Measurements from ENCODE around the gene PPEF1. TPM values are rescaled to one million over a fixed set of nuclear protein-coding genes. Genes with fewer than 3 reads are reported as not detected.
"Not testable (repeated sequence)": the region's sequence is repeated elsewhere in the genome, so short reads cannot be mapped to it uniquely, and the experiment has no call there.

The PPEF1 gene
- total and polyA plus RNA-seq, 4 donors: 0.94 to 11.1 (median 2.2) TPM

DNA sequence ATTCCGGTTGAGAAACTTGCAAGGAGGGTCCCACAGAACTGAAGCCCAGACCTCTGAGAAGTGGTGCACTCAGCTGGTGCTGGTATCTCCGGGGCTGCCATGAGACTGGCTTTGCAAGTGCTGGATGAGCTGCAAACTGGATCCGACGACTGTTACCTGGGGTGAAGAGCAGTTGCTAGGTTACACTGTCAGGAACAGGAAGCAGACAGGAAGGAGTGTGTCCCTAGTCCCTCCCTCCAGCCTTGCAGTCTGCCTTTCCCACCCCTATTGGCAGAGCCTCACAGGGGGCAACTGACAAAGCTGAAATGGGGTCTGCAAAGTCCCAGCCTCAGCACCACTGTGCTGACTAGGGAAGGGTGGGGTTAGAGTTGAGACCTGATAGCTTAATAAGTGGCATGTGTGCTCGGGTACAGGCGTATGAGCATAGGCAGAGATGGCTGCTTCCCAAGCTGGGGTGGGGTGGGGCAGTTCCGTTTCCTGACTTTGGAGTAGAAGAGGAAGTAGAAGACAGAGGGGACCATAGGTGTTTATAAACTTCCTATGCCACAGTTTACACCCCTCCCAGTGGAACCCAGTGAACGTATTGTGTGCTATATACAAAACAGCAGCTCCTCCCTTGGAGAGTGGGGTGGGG lies 18.0 kb downstream of the PPEF1 start:
- WGBS (ENCODE audit: insufficient coverage): 71% methylated on average over 6 of the region's 8 CpGs

DNA sequence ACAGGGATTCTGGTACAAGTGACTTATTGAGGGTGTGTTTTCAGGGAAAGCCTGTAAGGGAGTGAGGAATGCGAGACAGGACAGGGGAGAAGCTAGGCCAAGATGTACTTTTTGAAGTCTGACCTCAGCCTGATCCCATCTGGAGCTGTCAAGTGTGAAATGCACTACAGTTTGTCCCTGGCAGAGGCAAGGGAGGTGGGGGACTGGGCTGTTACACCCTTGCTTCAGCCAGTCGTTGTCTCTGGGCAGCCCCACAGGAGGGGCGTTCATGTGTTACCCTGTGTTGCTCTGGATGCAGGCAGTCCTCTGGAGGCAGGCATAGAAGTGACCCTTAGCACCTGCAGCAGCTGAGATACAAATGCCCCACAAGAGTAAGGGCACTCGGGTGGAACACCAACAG lies 25.8 kb downstream of the PPEF1 start:
- Histone ChIP-seq H3K27ac (ENCODE audit: low read depth, low read length) (no peak overlapping the region), H3K4me3 (ENCODE audit: low read depth, low read length) (no peak overlapping the region), H3K27me3 (ENCODE audit: control insufficient read depth, insufficient read depth, low read length) (no peaks in the 10 kb centered on the region), H3K36me3 (ENCODE audit: control insufficient read depth, insufficient read depth, low read length) (no peaks in the 10 kb centered on the region), H3K4me1 (ENCODE audit: control insufficient read depth, insufficient read depth, low read length) (no peaks in the 10 kb centered on the region), H3K9me3 (ENCODE audit: control insufficient read depth, insufficient read depth, low read length) (no peaks in the 10 kb centered on the region)
- 53% methylated on average over 3 of the region's 4 CpGs for WGBS (ENCODE audit: insufficient coverage)
- DNase-seq (ENCODE audit: low read depth in 4 of 6, low spot score in 6 of 6): no peak

More for the DNA sequence above, 18.0 kb downstream of the PPEF1 start:
- peak in 1 of 6 donors; percentile 13 for DNase-seq (ENCODE audit: low read depth in 4 of 6, low spot score in 6 of 6)
- Histone ChIP-seq H3K9me3 (ENCODE audit: control insufficient read depth, insufficient read depth, low read length) (no peaks in the 10 kb centered on the region), H3K27me3 (ENCODE audit: control insufficient read depth, insufficient read depth, low read length) (no peaks in the 10 kb centered on the region), H3K27ac (ENCODE audit: low read depth, low read length) (no peak overlapping the region), H3K4me1 (ENCODE audit: control insufficient read depth, insufficient read depth, low read length) (peaks cover 6% of the 10 kb centered on the region), H3K4me3 (ENCODE audit: low read depth, low read length) (no peak overlapping the region), H3K36me3 (ENCODE audit: control insufficient read depth, insufficient read depth, low read length) (no peaks in the 10 kb centered on the region)

DNA sequence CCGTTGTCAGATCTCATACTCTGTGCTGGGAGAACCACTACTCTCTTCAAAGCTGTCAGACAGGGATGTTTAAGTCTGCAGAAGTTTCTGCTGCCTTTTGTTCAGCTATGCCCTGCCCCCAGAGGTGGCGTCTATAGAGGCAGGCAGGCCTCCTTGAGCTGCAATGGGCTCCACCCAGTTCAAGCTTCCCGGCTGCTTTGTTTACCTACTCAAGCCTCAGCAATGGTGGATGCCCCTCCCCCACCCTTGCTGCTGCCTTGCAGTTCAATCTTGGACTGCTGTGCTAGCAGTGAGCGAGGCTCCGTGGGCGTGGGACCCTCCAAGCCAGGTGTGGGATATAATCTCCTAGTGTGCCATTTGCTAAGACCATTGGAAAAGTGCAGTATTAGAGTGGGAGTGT lies 32.2 kb downstream of the PPEF1 start:
- H3K27me3 ChIP-seq (ENCODE audit: control insufficient read depth, insufficient read depth, low read length); H3K4me3 ChIP-seq (ENCODE audit: low read depth, low read length); H3K36me3 ChIP-seq (ENCODE audit: control insufficient read depth, insufficient read depth, low read length); H3K27ac ChIP-seq (ENCODE audit: low read depth, low read length); H3K4me1 ChIP-seq (ENCODE audit: control insufficient read depth, insufficient read depth, low read length); H3K9me3 ChIP-seq (ENCODE audit: control insufficient read depth, insufficient read depth, low read length); DNase-seq (ENCODE audit: low read depth in 4 of 6, low spot score in 6 of 6): not testable (repeated sequence)
- 71% methylated on average over 5 of the region's 6 CpGs for WGBS (ENCODE audit: insufficient coverage)

GRCh38 chrX:18748499-18748898 lies 41.1 kb downstream of the PPEF1 start:
- WGBS (ENCODE audit: insufficient coverage): 46% methylated on average over 1 of the region's 2 CpGs
- peaks cover 2% of the 10 kb centered on the region for H3K9me3 ChIP-seq (ENCODE audit: control insufficient read depth, insufficient read depth, low read length)
- no peak overlapping the region for H3K4me3 ChIP-seq (ENCODE audit: low read depth, low read length)
- H3K4me1 ChIP-seq (ENCODE audit: control insufficient read depth, insufficient read depth, low read length): no peaks in the 10 kb centered on the region
- H3K27me3 ChIP-seq (ENCODE audit: control insufficient read depth, insufficient read depth, low read length): no peaks in the 10 kb centered on the region
- no peak overlapping the region for H3K27ac ChIP-seq (ENCODE audit: low read depth, low read length)
- no peaks in the 10 kb centered on the region for H3K36me3 ChIP-seq (ENCODE audit: control insufficient read depth, insufficient read depth, low read length)
- DNase-seq (ENCODE audit: low read depth in 4 of 6, low spot score in 6 of 6): no peak

- Histone ChIP-seq H3K4me1 (ENCODE audit: control insufficient read depth, insufficient read depth, low read length) (no peaks in the 10 kb centered on the region), H3K27me3 (ENCODE audit: control insufficient read depth, insufficient read depth, low read length) (no peaks in the 10 kb centered on the region), H3K4me3 (ENCODE audit: low read depth, low read length) (no peak overlapping the region), H3K36me3 (ENCODE audit: control insufficient read depth, insufficient read depth, low read length) (no peaks in the 10 kb centered on the region), H3K27ac (ENCODE audit: low read depth, low read length) (no peak overlapping the region), H3K9me3 (ENCODE audit: control insufficient read depth, insufficient read depth, low read length) (peaks cover 2% of the 10 kb centered on the region)
- WGBS (ENCODE audit: insufficient coverage): 72% methylated on average over 2 of the region's 2 CpGs
- DNase-seq (ENCODE audit: low read depth in 4 of 6, low spot score in 6 of 6): no peak
These were observed 46.2 kb downstream of the PPEF1 start for GRCh38 chrX:18753631-18754030.

- Histone ChIP-seq H3K9me3 (ENCODE audit: control insufficient read depth, insufficient read depth, low read length) (peaks cover 2% of the 10 kb centered on the region), H3K27ac (ENCODE audit: low read depth, low read length) (no peak overlapping the region), H3K36me3 (ENCODE audit: control insufficient read depth, insufficient read depth, low read length) (no peaks in the 10 kb centered on the region), H3K4me3 (ENCODE audit: low read depth, low read length) (no peak overlapping the region), H3K27me3 (ENCODE audit: control insufficient read depth, insufficient read depth, low read length) (no peaks in the 10 kb centered on the region), H3K4me1 (ENCODE audit: control insufficient read depth, insufficient read depth, low read length) (no peaks in the 10 kb centered on the region)
- no CpG with 5 or more reads among the region's 4 CpGs for WGBS (ENCODE audit: insufficient coverage)
- no peak for DNase-seq (ENCODE audit: low read depth in 4 of 6, low spot score in 6 of 6)
These were observed 48.2 kb downstream of the PPEF1 start for GRCh38 chrX:18755651-18756050.

DNA sequence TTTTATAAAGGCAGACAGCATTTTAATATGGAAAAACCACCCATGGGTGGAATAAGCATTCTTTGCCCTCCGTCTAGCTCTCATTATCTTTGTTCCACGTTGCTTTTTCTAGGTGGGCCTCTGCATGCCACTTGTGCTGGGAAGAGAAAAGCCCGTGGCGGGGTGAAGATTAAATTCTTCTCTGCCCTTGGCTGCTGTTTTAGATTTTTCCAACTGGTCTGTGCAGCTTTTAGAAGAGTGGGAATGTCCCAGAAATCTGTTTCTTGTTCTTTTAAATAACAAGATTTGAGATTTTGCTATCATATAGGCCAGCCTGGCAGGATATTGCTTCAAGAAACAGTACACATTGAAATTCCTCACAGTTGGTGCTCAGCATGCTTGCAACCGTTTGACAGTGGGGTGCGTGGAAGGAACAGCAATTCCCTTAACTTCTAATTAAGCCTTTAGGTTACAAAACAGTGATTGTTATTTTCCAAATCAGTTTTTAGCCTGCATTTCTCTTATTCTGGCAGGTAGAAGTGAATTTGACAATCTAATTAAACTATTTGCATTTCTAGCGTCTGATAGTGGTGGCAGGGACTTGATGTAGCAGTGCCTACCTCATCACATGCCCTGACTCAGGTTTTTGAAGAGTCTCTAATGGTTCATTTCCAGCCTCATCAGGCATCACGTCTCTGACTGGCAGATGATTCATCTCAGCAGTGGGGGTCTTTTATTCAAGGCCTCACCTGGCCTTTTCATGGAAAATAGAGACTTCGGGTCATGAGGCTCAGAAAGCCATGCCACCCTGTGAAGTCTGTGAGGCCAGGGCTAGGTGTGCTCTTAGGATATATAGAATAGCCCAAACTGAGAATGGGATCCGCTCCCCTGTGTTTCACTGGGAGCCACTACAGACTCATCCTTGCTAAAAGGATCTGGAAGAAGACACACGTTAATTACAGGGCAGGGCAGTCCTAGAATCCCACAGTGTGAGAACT lies 50.8 kb downstream of the PPEF1 start:
- no peaks in the 10 kb centered on the region for H3K27me3 ChIP-seq (ENCODE audit: control insufficient read depth, insufficient read depth, low read length)
- 42% methylated on average over 7 of the region's 11 CpGs for WGBS (ENCODE audit: insufficient coverage)
- H3K27ac ChIP-seq (ENCODE audit: low read depth, low read length): no peak overlapping the region
- peak in 2 of 6 donors; percentile 66 to 85 for DNase-seq (ENCODE audit: low read depth in 4 of 6, low spot score in 6 of 6)
- no peaks in the 10 kb centered on the region for H3K4me1 ChIP-seq (ENCODE audit: control insufficient read depth, insufficient read depth, low read length)
- no peaks in the 10 kb centered on the region for H3K36me3 ChIP-seq (ENCODE audit: control insufficient read depth, insufficient read depth, low read length)
- H3K4me3 ChIP-seq (ENCODE audit: low read depth, low read length): no peak overlapping the region
- no peaks in the 10 kb centered on the region for H3K9me3 ChIP-seq (ENCODE audit: control insufficient read depth, insufficient read depth, low read length)

DNA sequence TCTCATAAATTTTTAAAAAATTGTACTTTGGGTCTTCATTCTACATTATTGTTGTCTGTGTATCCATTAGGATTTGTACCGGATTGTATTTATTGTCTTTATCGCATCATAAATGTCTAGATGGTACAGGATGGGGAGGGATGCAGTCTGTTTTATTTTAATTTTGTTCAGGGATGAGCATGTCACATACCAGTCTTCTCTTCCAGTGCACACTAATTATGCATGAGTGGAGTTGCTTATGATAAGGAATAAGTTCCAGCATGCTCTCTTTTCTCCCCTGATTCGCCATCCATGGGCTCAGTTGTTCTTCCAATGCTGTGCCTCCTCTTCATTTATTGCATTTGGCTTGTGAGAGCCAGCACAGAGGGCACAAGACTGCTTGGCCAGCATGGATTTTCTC lies 54.3 kb downstream of the PPEF1 start:
- no peaks in the 10 kb centered on the region for H3K4me1 ChIP-seq (ENCODE audit: control insufficient read depth, insufficient read depth, low read length)
- H3K4me3 ChIP-seq (ENCODE audit: low read depth, low read length): no peak overlapping the region
- no peaks in the 10 kb centered on the region for H3K36me3 ChIP-seq (ENCODE audit: control insufficient read depth, insufficient read depth, low read length)
- H3K27ac ChIP-seq (ENCODE audit: low read depth, low read length): no peak overlapping the region
- peak in 1 of 6 donors; percentile 1 for DNase-seq (ENCODE audit: low read depth in 4 of 6, low spot score in 6 of 6)
- 83% methylated on average over 1 of the region's 3 CpGs for WGBS (ENCODE audit: insufficient coverage)
- H3K9me3 ChIP-seq (ENCODE audit: control insufficient read depth, insufficient read depth, low read length): no peaks in the 10 kb centered on the region
- H3K27me3 ChIP-seq (ENCODE audit: control insufficient read depth, insufficient read depth, low read length): no peaks in the 10 kb centered on the region

DNA sequence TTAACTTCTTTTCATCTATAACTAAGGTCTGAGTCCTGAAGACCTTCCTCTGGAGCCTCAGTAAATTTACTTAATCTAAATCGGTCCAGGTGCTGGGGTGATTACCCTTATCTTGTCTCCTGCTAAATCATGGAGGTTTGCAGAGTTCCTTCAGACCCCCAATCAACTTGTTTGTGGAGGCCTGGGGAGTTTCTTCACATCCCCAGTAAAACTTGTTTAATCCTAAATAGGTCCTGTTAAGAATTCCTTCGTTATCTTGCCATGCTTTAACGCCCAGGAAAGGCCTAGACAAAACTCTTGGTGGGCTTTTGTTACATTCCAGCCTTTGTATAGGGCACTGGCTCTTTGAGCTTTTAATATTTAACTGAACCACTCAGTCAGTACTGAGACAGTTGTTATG lies 55.7 kb downstream of the PPEF1 start:
- not testable (repeated sequence) for H3K36me3 ChIP-seq (ENCODE audit: control insufficient read depth, insufficient read depth, low read length); DNase-seq (ENCODE audit: low read depth in 4 of 6, low spot score in 6 of 6); H3K9me3 ChIP-seq (ENCODE audit: control insufficient read depth, insufficient read depth, low read length); H3K4me3 ChIP-seq (ENCODE audit: low read depth, low read length); H3K27ac ChIP-seq (ENCODE audit: low read depth, low read length); H3K27me3 ChIP-seq (ENCODE audit: control insufficient read depth, insufficient read depth, low read length); H3K4me1 ChIP-seq (ENCODE audit: control insufficient read depth, insufficient read depth, low read length)
- WGBS (ENCODE audit: insufficient coverage): 50% methylated on average over 1 of the region's 3 CpGs
